Stimulated activated naive CD8-positive, alpha-beta T cell treated with anti-CD3 and anti-CD28 coated beads, Interleukin-15, Interleukin-2, amounts not matched to agents 100 U/mL and 50 U/mL, for 24 hours (primary cell): ENCODE results near the gene RAB40B.

Experiments
- ATAC-seq: fragments of 150-1000 bp; cut with Tn5 transposase; one replicate; pipeline ENCODE4 v1.10.0; 2021
- DNase-seq: peaks from one replicate; pipeline ENCODE4 v3.0.0; 2021

RAB40B gene

GRCh38 chr17:82692268-82692667 lies 6.2 kb downstream of the RAB40B start:
- no peak for ATAC-seq
- DNase-seq = no peak

GRCh38 chr17:82691714-82692113 lies 6.8 kb downstream of the RAB40B start:
- DNase-seq (no peak), ATAC-seq (no peak)

GRCh38 chr17:82690786-82691489 lies 7.6 kb downstream of the RAB40B start:
- no peak for DNase-seq

GRCh38 chr17:82689077-82689476 lies 9.4 kb downstream of the RAB40B start:
- ATAC-seq = no peak
- DNase-seq = no peak

More at GRCh38 chr17:82690786-82691489, 7.6 kb downstream of the RAB40B start:
- no peak for ATAC-seq

- ATAC-seq (no peak), DNase-seq (no peak)
Observed at GRCh38 chr17:82687871-82688270, 10.6 kb downstream of the RAB40B start.

GRCh38 chr17:82687375-82687861 lies 11.1 kb downstream of the RAB40B start:
- no peak for ATAC-seq
- DNase-seq = no peak

- ATAC-seq (no peak), DNase-seq (no peak)
Observed at GRCh38 chr17:82686366-82687324, 11.9 kb downstream of the RAB40B start.

GRCh38 chr17:82685291-82685690 lies 13.2 kb downstream of the RAB40B start:
- no peak for ATAC-seq
- no peak for DNase-seq

GRCh38 chr17:82684228-82684841 lies 14.2 kb downstream of the RAB40B start:
- DNase-seq (no peak), ATAC-seq (no peak)

- no peak for ATAC-seq
- DNase-seq = no peak
Observed at GRCh38 chr17:82683534-82683933, 15.0 kb downstream of the RAB40B start.

GRCh38 chr17:82681547-82681946 lies 17.0 kb downstream of the RAB40B start:
- DNase-seq (no peak), ATAC-seq (no peak)

- ATAC-seq (no peak), DNase-seq (no peak)
Observed at GRCh38 chr17:82679586-82680465, 18.7 kb downstream of the RAB40B start.

GRCh38 chr17:82678265-82678891 lies 20.1 kb downstream of the RAB40B start:
- no peak for DNase-seq
- no peak for ATAC-seq

- no peak for DNase-seq
- no peak for ATAC-seq
Observed at GRCh38 chr17:82677353-82677925, 21.1 kb downstream of the RAB40B start.

- ATAC-seq (no peak), DNase-seq (no peak)
Observed at GRCh38 chr17:82675476-82676245, 22.8 kb downstream of the RAB40B start.

GRCh38 chr17:82674656-82675475 lies 23.6 kb downstream of the RAB40B start:
- DNase-seq (no peak), ATAC-seq (no peak)

- ATAC-seq (no peak), DNase-seq (no peak)
Observed at GRCh38 chr17:82670661-82671450, 27.6 kb downstream of the RAB40B start.

- DNase-seq (peak; percentile 54), ATAC-seq (peak; percentile 86)
Observed at GRCh38 chr17:82668631-82669099, 29.8 kb downstream of the RAB40B start.
